HEK293 (cell line): ENCODE measurements around the gene TC2N.

ENCODE experiments used
- CTCF ChIP-seq: fragments of 450-650 bp; formaldehyde crosslinking; IDR thresholded peaks from 2 replicates; pipeline ENCODE4 v1.5.1; 2016; ENCODE audit warnings: missing biosample characterization, missing genetic modification characterization
- ZNF112 ChIP-seq: fragments of 450-650 bp; formaldehyde crosslinking; IDR thresholded peaks from 2 replicates; pipeline ENCODE4 v1.5.0; 2017; ENCODE audit warnings: missing biosample characterization, missing genetic modification characterization
- ZNF776 ChIP-seq: fragments of 450-650 bp; formaldehyde crosslinking; IDR thresholded peaks from 2 replicates; pipeline ENCODE4 v1.5.0; 2017; ENCODE audit warnings: missing biosample characterization, missing genetic modification characterization, borderline replicate concordance

DNA sequence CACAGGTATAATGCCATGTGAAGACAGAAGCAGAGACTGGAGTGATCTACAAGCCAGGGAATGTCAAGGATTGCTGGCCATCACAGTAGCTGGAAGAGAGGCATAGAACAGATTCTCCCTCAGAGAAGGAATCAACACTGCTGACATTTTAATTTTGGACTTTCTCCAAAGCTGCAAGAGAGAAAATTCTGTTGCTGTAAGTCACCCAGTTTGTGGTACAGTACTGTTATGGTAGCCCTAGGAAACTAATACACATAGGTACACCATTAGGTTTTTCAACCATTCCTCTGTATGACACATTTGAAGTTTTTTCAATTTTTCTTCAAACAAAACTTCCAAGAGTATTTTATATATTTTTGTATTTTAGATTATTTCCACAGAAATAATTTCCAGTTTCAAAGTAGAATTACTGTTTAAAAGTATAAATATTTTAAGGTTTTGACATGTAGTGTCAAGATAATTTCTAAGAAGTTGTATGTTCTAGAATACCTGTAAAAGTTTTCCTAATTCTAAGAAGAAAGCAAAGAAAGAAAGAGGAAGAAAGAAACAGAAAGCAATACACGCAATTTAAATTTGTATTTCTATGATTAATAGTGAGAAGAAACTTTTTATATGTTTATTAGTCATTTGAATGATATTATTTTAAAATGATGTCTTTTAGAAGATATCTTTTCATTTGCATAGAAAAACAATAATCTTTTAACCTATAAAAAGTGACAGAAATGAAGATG, 70.6 kb downstream of the TC2N start:
- TF ChIP-seq CTCF (tag by site-specific recombination) (no peak), ZNF112 (tag by site-specific recombination) (no peak), ZNF776 (tag by site-specific recombination) (no peak)
